Measurements from ENCODE around the gene HCFC1. TPM values are rescaled to one million over a fixed set of nuclear protein-coding genes. Genes with fewer than 3 reads are reported as not detected.

The HCFC1 gene
- total and polyA plus RNA-seq, 2 of the 8 experiments (the other 6 are each of a cell fraction or from before 2014, with no cell fraction given), result 24.9 to 117 TPM

DNA sequence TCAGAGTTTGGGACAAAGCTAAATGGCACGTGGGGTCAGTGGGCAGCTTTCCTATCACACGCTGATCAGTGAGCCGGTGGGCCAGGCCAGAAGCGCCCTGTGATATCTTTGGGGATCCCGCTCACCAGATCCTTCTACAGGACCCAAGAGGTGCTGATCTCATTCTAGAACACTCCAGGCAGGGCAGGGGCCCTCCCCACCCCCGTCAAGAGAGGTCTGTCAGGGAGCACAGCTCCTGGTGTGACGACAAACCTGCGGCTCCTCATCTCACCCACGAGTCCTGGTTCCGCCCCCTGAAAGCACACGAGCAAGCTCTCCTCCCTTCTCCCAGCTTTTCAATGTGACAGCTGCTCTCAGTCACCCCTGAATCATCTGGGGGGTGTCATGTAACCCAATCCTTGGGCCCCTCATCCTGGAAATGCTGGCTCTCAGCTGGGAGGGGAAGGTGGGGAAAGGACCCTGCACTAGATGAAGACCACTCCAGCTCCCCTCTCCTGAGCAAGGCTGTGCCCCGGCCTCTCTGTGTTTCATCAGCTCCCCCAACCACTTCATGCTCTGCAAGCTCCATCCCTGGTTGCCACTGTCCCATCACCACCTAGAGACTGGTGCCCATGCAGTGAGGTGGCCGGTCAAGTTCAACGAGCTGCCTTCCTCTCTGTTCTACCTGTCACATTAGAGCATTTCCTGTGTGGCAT is 4.6 kb downstream of the HCFC1 start (continued):
- TF ChIP-seq CHD7 (IDR thresholded peaks at IDR 0.05; ENCODE audit: insufficient replicate concordance, low read length) (no peak), POLR2AphosphoS5 (IDR thresholded peaks at IDR 0.05; ENCODE audit: low read depth, low read length) (no peak), TEAD4 (IDR thresholded peaks at IDR 0.05; ENCODE audit: low read depth, low read length) (no peak), POU5F1 (IDR thresholded peaks at IDR 0.05; ENCODE audit: low read depth, low read length) (no peak), KDM1A (IDR thresholded peaks at IDR 0.05; ENCODE audit: borderline replicate concordance, low read length) (no peak), FOSL1 (IDR thresholded peaks at IDR 0.05; ENCODE audit: insufficient read depth, low read depth, low read length) (no peak), ZNF274 (IDR thresholded peaks at IDR 0.05; ENCODE audit: borderline replicate concordance, extremely low read depth, low read length) (no peak), SIRT6 (IDR thresholded peaks at IDR 0.05; ENCODE audit: low read length) (no peak), POLR2A (IDR thresholded peaks at IDR 0.05; ENCODE audit: control extremely low read depth in 1 of 2, low read depth in 2 of 2, low read length in 2 of 2) (no peak)
- TF ChIP-seq, protein P1, sequence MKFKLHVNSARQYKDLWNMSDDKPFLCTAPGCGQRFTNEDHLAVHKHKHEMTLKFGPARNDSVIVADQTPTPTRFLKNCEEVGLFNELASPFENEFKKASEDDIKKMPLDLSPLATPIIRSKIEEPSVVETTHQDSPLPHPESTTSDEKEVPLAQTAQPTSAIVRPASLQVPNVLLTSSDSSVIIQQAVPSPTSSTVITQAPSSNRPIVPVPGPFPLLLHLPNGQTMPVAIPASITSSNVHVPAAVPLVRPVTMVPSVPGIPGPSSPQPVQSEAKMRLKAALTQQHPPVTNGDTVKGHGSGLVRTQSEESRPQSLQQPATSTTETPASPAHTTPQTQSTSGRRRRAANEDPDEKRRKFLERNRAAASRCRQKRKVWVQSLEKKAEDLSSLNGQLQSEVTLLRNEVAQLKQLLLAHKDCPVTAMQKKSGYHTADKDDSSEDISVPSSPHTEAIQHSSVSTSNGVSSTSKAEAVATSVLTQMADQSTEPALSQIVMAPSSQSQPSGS (IDR thresholded peaks at IDR 0.05; ENCODE audit: low read length), result no peak
